VCaP (cell line): ENCODE results near the gene GAGE2A.
"Not testable (repeated sequence)": the region's sequence is repeated elsewhere in the genome, so short reads cannot be mapped to it uniquely, and the experiment has no call there.

Source experiments
- H3K27ac ChIP-seq: fragments of 450-650 bp; 2 replicates; pipeline ENCODE4 v1.5.1; 2017
- CTCF ChIP-seq: fragments of 450-650 bp; conservative IDR thresholded peaks from 2 replicates; pipeline ENCODE4 v1.5.1; 2017; ENCODE audit warnings: mild to moderate bottlenecking, moderate library complexity

Gene GAGE2A

GRCh38 chrX:49589196-49589595, at the start of gene GAGE2A:
Gene GAGE2A (plus strand): TSS chrX:49589496. CDS start chrX:49590651, 1,155 bp downstream.
- not testable (repeated sequence) for H3K27ac ChIP-seq

GRCh38 chrX:49541433-49541832, 47.9 kb upstream of the GAGE2A start, which contains the start of gene GAGE12D:
Gene GAGE12D (plus strand): TSS chrX:49541733. CDS start chrX:49542888, 1,155 bp downstream.
- not testable (repeated sequence) for H3K27ac ChIP-seq

- H3K27ac ChIP-seq: not testable (repeated sequence)
These were observed 38.3 kb upstream of the GAGE2A start, which contains the start of gene GAGE12E for GRCh38 chrX:49550989-49551388. Gene GAGE12E (plus strand): TSS chrX:49551289. CDS start chrX:49552444, 1,155 bp downstream.

GRCh38 chrX:49560542-49560941, 28.8 kb upstream of the GAGE2A start, which contains the start of gene GAGE12F:
Gene GAGE12F (plus strand): TSS chrX:49560842. CDS start chrX:49561997, 1,155 bp downstream.
- not testable (repeated sequence) for H3K27ac ChIP-seq

GRCh38 chrX:49568728-49569127, 20.6 kb upstream of the GAGE2A start:
- H3K27ac ChIP-seq: not testable (repeated sequence)

- H3K27ac ChIP-seq: not testable (repeated sequence)
These were observed 20.1 kb upstream of the GAGE2A start for GRCh38 chrX:49569152-49569551.

GRCh38 chrX:49570100-49570499, 19.2 kb upstream of the GAGE2A start, which contains the start of gene GAGE12G:
Gene GAGE12G (plus strand): TSS chrX:49570400. CDS start chrX:49571555, 1,155 bp downstream.
- H3K27ac ChIP-seq: not testable (repeated sequence)

- H3K27ac ChIP-seq: not testable (repeated sequence)
These were observed 9.6 kb upstream of the GAGE2A start, which contains the start of gene GAGE12H for GRCh38 chrX:49579649-49580048. Gene GAGE12H (plus strand): TSS chrX:49579949. CDS start chrX:49581104, 1,155 bp downstream.

GRCh38 chrX:49589769-49590478, 628 bp downstream of the GAGE2A start:
- H3K27ac ChIP-seq: not testable (repeated sequence)

GRCh38 chrX:49590488-49590887, 1.2 kb downstream of the GAGE2A start:
- H3K27ac ChIP-seq: not testable (repeated sequence)

- not testable (repeated sequence) for H3K27ac ChIP-seq
These were observed 9.4 kb downstream of the GAGE2A start, which contains the start of gene GAGE1 for GRCh38 chrX:49598720-49599119. Gene GAGE1 (plus strand): TSS chrX:49599020. CDS start chrX:49600175, 1,155 bp downstream.

- H3K27ac ChIP-seq: no peak overlapping the region
- no peak for TF ChIP-seq CTCF
These were observed 21.5 kb downstream of the GAGE2A start for GRCh38 chrX:49610718-49611310.

- no peak for TF ChIP-seq CTCF
- H3K27ac ChIP-seq: no peak overlapping the region
These were observed 29.3 kb downstream of the GAGE2A start for GRCh38 chrX:49618574-49618973.
